COLO829 (cell line): ENCODE results near the gene RBPMS2.

Experiments used
- DNase-seq: peaks from one replicate; pipeline ENCODE4 v3.0.0; 2012; ENCODE audit warnings: low spot score

The RBPMS2 gene

GRCh38 chr15:64691896-64692565 lies 83.4 kb downstream of the RBPMS2 start:
- DNase-seq: no peak

- no peak for DNase-seq
Measured at GRCh38 chr15:64690578-64691296, 84.7 kb downstream of the RBPMS2 start.

- DNase-seq: no peak
Measured at GRCh38 chr15:64690008-64690407, 85.4 kb downstream of the RBPMS2 start.
